ENCODE results near the gene FASTKD3. TPM values are rescaled to one million over a fixed set of nuclear protein-coding genes. Genes with fewer than 3 reads are reported as not detected.
"Not testable (repeated sequence)": the region's sequence is repeated elsewhere in the genome, so short reads cannot be mapped to it uniquely, and the experiment has no call there.

FASTKD3 gene, protein sequence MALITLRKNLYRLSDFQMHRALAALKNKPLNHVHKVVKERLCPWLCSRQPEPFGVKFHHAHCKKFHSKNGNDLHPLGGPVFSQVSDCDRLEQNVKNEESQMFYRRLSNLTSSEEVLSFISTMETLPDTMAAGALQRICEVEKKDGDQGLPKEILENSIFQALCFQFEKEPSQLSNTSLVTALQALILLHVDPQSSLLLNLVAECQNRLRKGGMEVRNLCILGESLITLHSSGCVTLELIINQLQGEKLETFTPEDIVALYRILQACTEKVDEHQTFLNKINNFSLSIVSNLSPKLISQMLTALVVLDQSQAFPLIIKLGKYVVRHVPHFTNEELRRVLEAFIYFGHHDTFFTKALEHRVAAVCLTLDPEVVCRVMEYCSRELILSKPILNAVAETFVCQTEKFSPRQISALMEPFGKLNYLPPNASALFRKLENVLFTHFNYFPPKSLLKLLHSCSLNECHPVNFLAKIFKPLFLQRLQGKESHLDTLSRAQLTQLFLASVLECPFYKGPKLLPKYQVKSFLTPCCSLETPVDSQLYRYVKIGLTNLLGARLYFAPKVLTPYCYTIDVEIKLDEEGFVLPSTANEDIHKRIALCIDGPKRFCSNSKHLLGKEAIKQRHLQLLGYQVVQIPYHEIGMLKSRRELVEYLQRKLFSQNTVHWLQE
- total RNA-seq (2014; rRNA removed; shearing (Covaris generic)) (9.3 and 23.9 TPM in 2 replicates), polyA plus RNA-seq (2016; fragmentation: Nextera tagmentation; extraction: Ambion mirVana) (9.1 and 10.6 TPM in 2 replicates)

GRCh38 chr5:7868773-7869473 is at the start of gene FASTKD3, which contains the start of gene MTRR:
Gene FASTKD3 (minus strand): TSS chr5:7869031. CDS start chr5:7868083, 948 bp downstream.
Gene MTRR (plus strand): TSS chr5:7869148. CDS start chr5:7870795, 1,647 bp downstream.
- WGBS, 2 experiments (ENCODE audit: low coverage in 1 of 2, low lambda C conversion rate in 2 of 2, missing lambda C conversion rate in 2 of 2): 0 to 1% methylated on average over 71 to 73 of the region's 83 CpGs
- Histone ChIP-seq H3K9me2 (ENCODE audit: insufficient read depth) (no peaks in the 10 kb centered on the region), H2AFZ (peak within 1 kb of the TSS; percentile 98), H3K27me3 (replicated peaks; ENCODE audit: insufficient read depth) (no peaks in the 10 kb centered on the region), H3F3A (ENCODE audit: insufficient read depth) (no peaks in the 10 kb centered on the region), H3K4me1 (ENCODE audit: insufficient read depth) (peaks cover 20% of the 10 kb centered on the region), H3K9me3 (ENCODE audit: low read depth) (no peaks in the 10 kb centered on the region), H3K4me2 (ENCODE audit: unreplicated experiment) (peak within 1 kb of the TSS; percentile 100), H3K27ac (peak within 1 kb of the TSS; percentile 77), H3K79me2 (ENCODE audit: insufficient read depth) (peaks cover 78% of the 10 kb centered on the region), H3K36me3 (ENCODE audit: low read depth) (peaks cover 11% of the 10 kb centered on the region), H3K4me3 (peak within 1 kb of the TSS; percentile 96), H4K20me1 (ENCODE audit: insufficient read depth) (no peaks in the 10 kb centered on the region), H3K9ac (peak within 1 kb of the TSS; percentile 97)
- in situ Hi-C loops (cut with MboI): no loop called here
- TF ChIP-seq EZH2phosphoT487 (IDR thresholded peaks at IDR 0.05; ENCODE audit: insufficient read depth, low read depth) (no peak), EZH2 (IDR thresholded peaks at IDR 0.05; ENCODE audit: insufficient read depth, poor library complexity, severe bottlenecking) (no peak)
- DNase-seq: peak; percentile 98

DNA sequence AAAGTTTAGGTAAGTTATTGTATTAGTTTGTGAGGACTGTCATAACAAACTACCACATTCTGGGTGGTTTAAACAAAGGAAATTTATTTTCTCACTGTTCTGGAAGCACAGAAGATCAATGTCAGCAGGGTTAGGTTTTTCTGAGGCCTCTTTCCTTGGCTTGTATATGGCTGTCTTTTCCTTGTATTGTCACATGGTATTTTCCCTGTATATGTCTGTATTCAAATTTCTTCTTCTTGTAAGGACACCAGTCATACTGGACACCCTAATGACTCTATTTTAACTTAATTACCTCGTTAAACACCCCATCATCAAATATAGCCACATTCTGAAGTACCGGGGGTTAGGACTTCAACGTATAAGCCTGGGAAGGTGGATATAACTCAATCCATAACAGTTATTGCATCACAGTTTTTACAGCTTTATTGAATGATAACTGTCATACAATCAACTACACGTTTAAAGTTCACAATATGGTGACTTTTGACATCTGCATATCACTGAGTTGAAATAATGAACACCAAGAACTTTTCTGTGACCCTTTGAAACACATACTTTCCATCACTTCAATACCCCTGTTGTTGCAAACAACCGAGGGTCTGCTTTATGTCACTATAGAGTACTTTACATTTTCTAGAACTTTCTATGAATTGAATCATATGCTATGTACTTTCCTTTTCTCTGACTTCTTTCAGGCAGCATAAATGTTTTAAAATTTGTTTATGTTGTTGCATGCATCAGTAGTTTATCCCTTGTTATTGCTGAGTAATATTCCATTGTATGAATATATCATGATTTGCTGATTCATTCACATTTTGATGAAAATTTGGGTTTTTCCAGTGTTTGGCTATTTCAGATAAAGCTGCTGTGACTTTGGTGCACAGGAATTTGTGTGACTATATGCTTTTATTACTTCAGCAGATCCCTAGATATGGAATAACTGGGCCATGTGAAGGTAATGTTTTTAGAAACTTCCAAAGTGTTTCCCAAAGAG is 48.6 kb upstream of the FASTKD3 start:
- DNase-seq: no peak
- Histone ChIP-seq H3F3A (ENCODE audit: insufficient read depth) (no peaks in the 10 kb centered on the region), H3K4me1 (ENCODE audit: insufficient read depth) (no peaks in the 10 kb centered on the region), H3K27me3 (replicated peaks; ENCODE audit: insufficient read depth) (no peaks in the 10 kb centered on the region), H2AFZ (no peak overlapping the region), H3K79me2 (ENCODE audit: insufficient read depth) (no peaks in the 10 kb centered on the region), H3K36me3 (ENCODE audit: low read depth) (no peaks in the 10 kb centered on the region), H4K20me1 (ENCODE audit: insufficient read depth) (no peaks in the 10 kb centered on the region), H3K27ac (no peak overlapping the region), H3K4me2 (ENCODE audit: unreplicated experiment) (no peak overlapping the region), H3K4me3 (no peak overlapping the region), H3K9ac (no peak overlapping the region), H3K9me2 (ENCODE audit: insufficient read depth) (no peaks in the 10 kb centered on the region), H3K9me3 (ENCODE audit: low read depth) (no peaks in the 10 kb centered on the region)
- in situ Hi-C loops (cut with MboI): no loop called here
- WGBS, 2 experiments (ENCODE audit: low coverage in 1 of 2, low lambda C conversion rate in 2 of 2, missing lambda C conversion rate in 2 of 2): 29 to 33% methylated on average over 5 of the region's 5 CpGs
- no peak for TF ChIP-seq EZH2phosphoT487 (IDR thresholded peaks at IDR 0.05; ENCODE audit: insufficient read depth, low read depth)

DNA sequence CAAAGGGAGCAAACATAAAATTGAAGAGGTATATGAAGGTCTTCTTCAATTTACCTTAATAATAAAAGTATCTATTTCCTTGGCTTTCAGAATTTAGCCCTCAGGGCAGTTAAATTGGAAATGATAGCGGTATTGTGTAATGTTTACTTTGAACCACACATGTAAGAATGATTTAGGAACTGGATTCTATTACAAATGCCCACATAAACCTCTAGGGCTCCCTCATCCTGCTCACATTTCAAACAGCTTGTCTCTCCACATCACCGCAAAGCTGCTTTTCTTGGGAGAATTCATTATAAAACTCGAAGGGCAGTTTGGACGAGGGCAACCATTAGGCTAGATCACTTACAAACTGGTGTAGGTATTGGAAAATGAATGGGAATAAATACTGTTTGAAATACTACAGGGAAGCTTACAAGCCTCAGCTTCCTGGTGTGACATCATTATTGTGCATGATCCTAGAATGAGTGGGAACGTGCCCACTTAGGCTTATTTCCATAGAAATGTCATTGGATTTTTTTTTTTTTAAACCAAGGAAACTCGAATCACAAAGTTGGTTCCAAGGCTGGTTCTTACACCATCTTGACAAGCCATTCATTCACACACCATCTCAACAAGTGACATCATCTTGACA is 47.5 kb upstream of the FASTKD3 start:
- no peaks in the 10 kb centered on the region for H4K20me1 ChIP-seq (ENCODE audit: insufficient read depth)
- no peak overlapping the region for H2AFZ ChIP-seq
- TF ChIP-seq EZH2 (IDR thresholded peaks at IDR 0.05; ENCODE audit: insufficient read depth, poor library complexity, severe bottlenecking): no peak
- TF ChIP-seq EZH2phosphoT487 (IDR thresholded peaks at IDR 0.05; ENCODE audit: insufficient read depth, low read depth): no peak
- H3F3A ChIP-seq (ENCODE audit: insufficient read depth): no peaks in the 10 kb centered on the region
- no peak overlapping the region for H3K4me2 ChIP-seq (ENCODE audit: unreplicated experiment)
- in situ Hi-C loops (cut with MboI): no loop called here
- no peak overlapping the region for H3K4me3 ChIP-seq
- no peaks in the 10 kb centered on the region for H3K9me3 ChIP-seq (ENCODE audit: low read depth)
- H3K9ac ChIP-seq: no peak overlapping the region
- H3K9me2 ChIP-seq (ENCODE audit: insufficient read depth): no peaks in the 10 kb centered on the region
- no peaks in the 10 kb centered on the region for H3K27me3 ChIP-seq (replicated peaks; ENCODE audit: insufficient read depth)
- no peak for DNase-seq
- H3K27ac ChIP-seq: no peak overlapping the region
- no peaks in the 10 kb centered on the region for H3K79me2 ChIP-seq (ENCODE audit: insufficient read depth)
- H3K4me1 ChIP-seq (ENCODE audit: insufficient read depth): no peaks in the 10 kb centered on the region
- 50 to 62% methylated on average over 6 of the region's 6 CpGs for WGBS, 2 experiments (ENCODE audit: low coverage in 1 of 2, low lambda C conversion rate in 2 of 2, missing lambda C conversion rate in 2 of 2)
- H3K36me3 ChIP-seq (ENCODE audit: low read depth): no peaks in the 10 kb centered on the region

DNA sequence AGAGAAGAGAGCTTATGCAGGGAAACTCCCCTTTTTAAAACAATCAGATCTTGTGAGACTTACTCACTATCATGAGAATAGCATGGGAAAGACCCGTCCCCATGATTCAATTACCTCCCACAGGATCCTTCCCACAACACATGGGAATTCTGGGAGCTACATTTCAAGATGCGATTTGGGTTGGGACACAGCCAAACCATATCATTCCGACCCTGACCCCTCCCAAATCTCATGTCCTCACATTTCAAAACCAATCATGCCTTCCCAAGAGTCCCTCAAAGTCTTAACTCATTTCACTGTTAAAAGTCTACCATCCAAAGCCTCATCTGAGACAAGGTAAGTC is 42.6 kb upstream of the FASTKD3 start:
- H3K9me2 ChIP-seq (ENCODE audit: insufficient read depth); H3K79me2 ChIP-seq (ENCODE audit: insufficient read depth); H3K27me3 ChIP-seq (replicated peaks; ENCODE audit: insufficient read depth); H3K4me1 ChIP-seq (ENCODE audit: insufficient read depth); DNase-seq; H3K4me2 ChIP-seq (ENCODE audit: unreplicated experiment); H3K4me3 ChIP-seq; H3K9ac ChIP-seq; in situ Hi-C loops (cut with MboI); H3K36me3 ChIP-seq (ENCODE audit: low read depth); H3F3A ChIP-seq (ENCODE audit: insufficient read depth); H2AFZ ChIP-seq; H3K27ac ChIP-seq; H4K20me1 ChIP-seq (ENCODE audit: insufficient read depth): not testable (repeated sequence)
- peaks cover 14% of the 10 kb centered on the region for H3K9me3 ChIP-seq (ENCODE audit: low read depth)
- WGBS, 2 experiments (ENCODE audit: low coverage in 1 of 2, low lambda C conversion rate in 2 of 2, missing lambda C conversion rate in 2 of 2): 66 to 76% methylated on average over 3 of the region's 3 CpGs

Measured in GM23248 (cell line).